ENCODE measurements around the gene PIGP. TPM values are rescaled to one million over a fixed set of nuclear protein-coding genes. Genes with fewer than 3 reads are reported as not detected.
"Not testable (repeated sequence)": the region's sequence is repeated elsewhere in the genome, so short reads cannot be mapped to it uniquely, and the experiment has no call there.

The PIGP gene
- total RNA-seq, 8 experiments from 2014 or later, result 14.3 to 51.6 (median 22.1) TPM

- Histone ChIP-seq H3K4me1 (replicated peaks in 1 of 2) (peaks cover 15 to 27% of the 10 kb centered on the region in 2 donors), H3K4me3 (no peak overlapping the region), H3K27ac (no peak overlapping the region)
- in situ Hi-C loops (cut with MboI; ENCODE audit: low pct_unique_long_range_greater_than_20kb in 2 of 9, low sequenced_read_pairs in 9 of 9, unreplicated experiment in 9 of 9), result no loop called here
- 13 to 100% (median 75%) methylated on average over 1 to 2 of the region's 2 CpGs for WGBS, 10 experiments
- ATAC-seq (replicated peaks in 6 of 8), result peak in 1 of 8 experiments; percentile 2
Measured at GRCh38 chr21:37055271-37055855, 17.5 kb downstream of the PIGP start.

DNA sequence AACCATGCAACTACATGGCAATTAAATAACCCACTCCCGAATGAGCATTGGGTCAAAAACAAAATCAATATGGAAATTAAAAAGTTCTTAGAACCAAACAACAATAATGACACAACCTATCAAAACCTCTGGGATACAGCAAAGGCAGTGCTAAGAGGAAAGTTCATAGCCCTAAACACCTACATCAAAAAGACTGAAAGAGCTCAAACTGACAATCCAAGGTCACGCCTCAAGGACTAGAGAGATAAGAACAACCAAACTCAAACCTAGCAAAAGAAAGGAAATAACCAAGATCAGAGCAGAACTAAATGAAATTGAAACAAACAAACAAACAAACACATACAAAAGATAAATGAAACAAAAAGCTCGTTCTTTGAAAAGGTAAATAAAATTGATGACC lies 23.1 kb downstream of the PIGP start:
- H3K4me3 ChIP-seq; H3K4me1 ChIP-seq (replicated peaks in 1 of 2); ATAC-seq (replicated peaks in 6 of 8); H3K27ac ChIP-seq; in situ Hi-C loops (cut with MboI; ENCODE audit: low pct_unique_long_range_greater_than_20kb in 2 of 9, low sequenced_read_pairs in 9 of 9, unreplicated experiment in 9 of 9): not testable (repeated sequence)
- WGBS, 10 experiments, result 52 to 100% (median 92%) methylated on average over 1 to 3 of the region's 3 CpGs; no CpG with 5 or more reads in 1 of the 10 experiments

GRCh38 chr21:37047079-37047478 lies 25.8 kb downstream of the PIGP start:
- Histone ChIP-seq H3K27ac (no peak overlapping the region), H3K4me3 (no peak overlapping the region), H3K4me1 (replicated peaks in 1 of 2) (no peaks in the 10 kb centered on the region)
- in situ Hi-C loops (cut with MboI; ENCODE audit: low pct_unique_long_range_greater_than_20kb in 2 of 9, low sequenced_read_pairs in 9 of 9, unreplicated experiment in 9 of 9), result no loop called here
- WGBS, 10 experiments, result 0 to 83% (median 80%) methylated on average over 1 of the region's 4 CpGs; no CpG with 5 or more reads in 7 of the 10 experiments
- ATAC-seq (replicated peaks in 6 of 8), result peak in 2 of 8 experiments; percentile 31 to 85

GRCh38 chr21:37045556-37045955 lies 27.3 kb downstream of the PIGP start:
- in situ Hi-C loops (cut with MboI; ENCODE audit: low pct_unique_long_range_greater_than_20kb in 2 of 9, low sequenced_read_pairs in 9 of 9, unreplicated experiment in 9 of 9), result no loop called here
- Histone ChIP-seq H3K4me1 (replicated peaks in 1 of 2) (no peaks in the 10 kb centered on the region), H3K4me3 (no peak overlapping the region), H3K27ac (no peak overlapping the region)
- ATAC-seq (replicated peaks in 6 of 8), result no peak
- 63 to 100% (median 80%) methylated on average over 1 to 6 of the region's 6 CpGs for WGBS, 10 experiments

DNA sequence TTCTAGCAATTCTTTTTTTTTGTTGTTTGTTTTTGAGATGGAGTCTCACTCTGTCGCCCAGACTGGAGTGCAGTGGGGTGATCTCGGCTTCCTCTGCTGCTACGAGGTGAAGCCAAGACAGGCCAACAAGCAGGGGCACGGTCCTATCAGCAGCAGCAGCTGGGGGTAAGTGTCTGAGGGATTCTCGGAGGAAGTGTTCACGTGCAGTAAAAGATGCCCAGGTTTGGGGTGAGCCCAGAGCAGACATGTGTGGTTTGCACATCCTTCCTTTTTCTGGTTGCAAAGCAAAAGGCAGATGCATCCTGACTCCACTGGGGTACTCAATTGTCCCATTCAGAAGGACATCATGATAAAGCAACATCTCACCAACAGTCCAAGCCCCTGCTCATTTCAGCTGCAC lies 27.7 kb downstream of the PIGP start:
- no peak overlapping the region for H3K27ac ChIP-seq
- no peak overlapping the region for H3K4me3 ChIP-seq
- in situ Hi-C loops (cut with MboI; ENCODE audit: low pct_unique_long_range_greater_than_20kb in 2 of 9, low sequenced_read_pairs in 9 of 9, unreplicated experiment in 9 of 9), result no loop called here
- H3K4me1 ChIP-seq (replicated peaks in 1 of 2), result no peaks in the 10 kb centered on the region
- ATAC-seq (replicated peaks in 6 of 8), result no peak
- WGBS, 10 experiments, result 48 to 100% (median 93%) methylated on average over 1 to 6 of the region's 6 CpGs; no CpG with 5 or more reads in 2 of the 10 experiments

GRCh38 chr21:37044643-37045042 lies 28.2 kb downstream of the PIGP start:
- 97 to 100% (median 100%) methylated on average over 1 to 3 of the region's 3 CpGs; no CpG with 5 or more reads in 4 of the 10 experiments for WGBS, 10 experiments
- Histone ChIP-seq H3K4me1 (replicated peaks in 1 of 2) (no peaks in the 10 kb centered on the region), H3K27ac (no peak overlapping the region), H3K4me3 (no peak overlapping the region)
- in situ Hi-C loops (cut with MboI; ENCODE audit: low pct_unique_long_range_greater_than_20kb in 2 of 9, low sequenced_read_pairs in 9 of 9, unreplicated experiment in 9 of 9), result no loop called here
- ATAC-seq (replicated peaks in 6 of 8), result no peak

GRCh38 chr21:37043818-37044217 lies 29.1 kb downstream of the PIGP start:
- whole genome bisulfite sequencing, 10 experiments, result 71 to 100% (median 90%) methylated on average over 1 to 4 of the region's 6 CpGs; no CpG with 5 or more reads in 7 of the 10 experiments
- Histone ChIP-seq H3K4me3 (no peak overlapping the region), H3K27ac (no peak overlapping the region), H3K4me1 (replicated peaks in 1 of 2) (peaks cover 0 to 6% of the 10 kb centered on the region in 2 donors)
- ATAC-seq (replicated peaks in 6 of 8), result no peak
- in situ Hi-C loops (cut with MboI; ENCODE audit: low pct_unique_long_range_greater_than_20kb in 2 of 9, low sequenced_read_pairs in 9 of 9, unreplicated experiment in 9 of 9), result no loop called here

GRCh38 chr21:37041706-37042271 lies 31.1 kb downstream of the PIGP start:
- ATAC-seq (replicated peaks in 6 of 8), result peak in 1 of 8 experiments; percentile 36
- 70 to 100% (median 100%) methylated on average over 1 to 2 of the region's 4 CpGs; no CpG with 5 or more reads in 4 of the 10 experiments for WGBS, 10 experiments
- Histone ChIP-seq H3K27ac (no peak overlapping the region), H3K4me1 (replicated peaks in 1 of 2) (peaks cover 0 to 6% of the 10 kb centered on the region in 2 donors), H3K4me3 (no peak overlapping the region)
- in situ Hi-C loops (cut with MboI; ENCODE audit: low pct_unique_long_range_greater_than_20kb in 2 of 9, low sequenced_read_pairs in 9 of 9, unreplicated experiment in 9 of 9), result no loop called here

DNA sequence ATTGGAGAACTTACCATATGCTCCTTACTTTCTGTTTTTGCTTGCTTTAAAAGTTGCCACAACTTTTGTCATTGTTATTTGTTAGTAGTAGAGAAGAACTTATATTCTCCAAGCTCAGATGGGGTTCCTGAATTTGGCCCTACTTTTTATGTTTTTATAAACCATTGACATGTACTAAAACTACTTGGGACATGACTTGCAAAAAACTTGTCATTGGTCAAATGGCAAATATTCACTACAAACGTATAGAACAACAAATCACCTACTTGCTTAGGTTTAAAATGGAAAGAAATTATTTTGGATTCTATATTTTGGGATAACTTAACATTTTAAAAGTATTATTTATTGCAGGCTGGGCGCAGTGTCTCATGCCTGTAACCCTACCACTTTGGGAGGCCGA lies 32.7 kb downstream of the PIGP start:
- H3K4me3 ChIP-seq, result no peak overlapping the region
- in situ Hi-C loops (cut with MboI; ENCODE audit: low pct_unique_long_range_greater_than_20kb in 2 of 9, low sequenced_read_pairs in 9 of 9, unreplicated experiment in 9 of 9), result no loop called here
- peaks cover 0 to 6% of the 10 kb centered on the region in 2 donors for H3K4me1 ChIP-seq (replicated peaks in 1 of 2)
- 49 to 100% (median 92%) methylated on average over 1 to 3 of the region's 3 CpGs; no CpG with 5 or more reads in 3 of the 10 experiments for WGBS, 10 experiments
- no peak overlapping the region for H3K27ac ChIP-seq
- ATAC-seq (replicated peaks in 6 of 8), result no peak

- 32 to 93% (median 60%) methylated on average over 1 to 5 of the region's 9 CpGs; no CpG with 5 or more reads in 4 of the 10 experiments for WGBS, 10 experiments
- Histone ChIP-seq H3K27ac (no peak overlapping the region), H3K4me3 (no peak overlapping the region), H3K4me1 (replicated peaks in 1 of 2) (peaks cover 0 to 6% of the 10 kb centered on the region in 2 donors)
- peak in 5 of 8 experiments; percentile 19 to 55 (median 24) for ATAC-seq (replicated peaks in 6 of 8)
- in situ Hi-C loops (cut with MboI; ENCODE audit: low pct_unique_long_range_greater_than_20kb in 2 of 9, low sequenced_read_pairs in 9 of 9, unreplicated experiment in 9 of 9), result no loop called here
Measured at GRCh38 chr21:37039411-37040075, 33.3 kb downstream of the PIGP start.

DNA sequence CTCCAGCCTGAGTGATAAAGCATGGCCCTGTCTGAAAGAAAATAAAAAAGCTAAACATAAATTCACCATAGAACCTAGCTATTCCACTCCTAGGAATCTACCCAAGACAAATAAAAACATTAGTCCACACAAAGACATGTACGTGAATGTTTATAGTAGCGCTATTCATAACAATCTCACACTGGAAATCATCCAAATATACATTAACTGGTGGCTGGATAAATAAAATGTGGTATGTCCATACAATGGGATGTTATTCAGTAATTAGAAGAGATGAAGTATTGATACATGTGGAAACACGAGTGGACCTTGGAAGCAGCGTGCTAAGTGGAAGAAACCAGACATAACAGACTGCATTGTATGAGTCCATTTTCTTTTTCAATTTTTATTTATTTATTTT lies 36.7 kb downstream of the PIGP start:
- Histone ChIP-seq H3K27ac (no peak overlapping the region), H3K4me3 (no peak overlapping the region), H3K4me1 (replicated peaks in 1 of 2) (peaks cover 0 to 6% of the 10 kb centered on the region in 2 donors)
- no peak for ATAC-seq (replicated peaks in 6 of 8)
- in situ Hi-C loops (cut with MboI; ENCODE audit: low pct_unique_long_range_greater_than_20kb in 2 of 9, low sequenced_read_pairs in 9 of 9, unreplicated experiment in 9 of 9), result no loop called here
- 62 to 100% (median 97%) methylated on average over 2 to 4 of the region's 4 CpGs for WGBS, 10 experiments

DNA sequence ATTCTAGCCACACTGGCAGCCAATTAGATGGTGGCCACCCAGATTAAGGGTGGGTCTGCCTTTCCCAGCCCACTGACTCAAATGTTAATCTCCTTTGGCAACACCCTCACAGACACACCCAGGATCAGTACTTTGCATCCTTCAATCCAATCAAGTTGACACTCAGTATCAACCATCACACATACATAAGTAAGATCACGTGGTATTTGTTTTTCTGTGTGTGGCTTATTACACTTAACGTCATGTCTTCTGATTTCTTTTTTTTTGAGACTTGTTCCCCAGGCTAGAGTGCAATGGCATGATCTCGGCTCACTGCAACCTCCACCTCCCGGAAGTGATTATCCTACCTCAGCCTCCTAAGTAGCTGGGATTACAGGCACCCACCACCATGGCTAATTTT lies 38.5 kb downstream of the PIGP start:
- H3K4me3 ChIP-seq; H3K4me1 ChIP-seq (replicated peaks in 1 of 2); H3K27ac ChIP-seq; ATAC-seq (replicated peaks in 6 of 8); in situ Hi-C loops (cut with MboI; ENCODE audit: low pct_unique_long_range_greater_than_20kb in 2 of 9, low sequenced_read_pairs in 9 of 9, unreplicated experiment in 9 of 9): not testable (repeated sequence)
- WGBS, 10 experiments, result 67 to 100% (median 75%) methylated on average over 1 to 4 of the region's 4 CpGs; no CpG with 5 or more reads in 2 of the 10 experiments

DNA sequence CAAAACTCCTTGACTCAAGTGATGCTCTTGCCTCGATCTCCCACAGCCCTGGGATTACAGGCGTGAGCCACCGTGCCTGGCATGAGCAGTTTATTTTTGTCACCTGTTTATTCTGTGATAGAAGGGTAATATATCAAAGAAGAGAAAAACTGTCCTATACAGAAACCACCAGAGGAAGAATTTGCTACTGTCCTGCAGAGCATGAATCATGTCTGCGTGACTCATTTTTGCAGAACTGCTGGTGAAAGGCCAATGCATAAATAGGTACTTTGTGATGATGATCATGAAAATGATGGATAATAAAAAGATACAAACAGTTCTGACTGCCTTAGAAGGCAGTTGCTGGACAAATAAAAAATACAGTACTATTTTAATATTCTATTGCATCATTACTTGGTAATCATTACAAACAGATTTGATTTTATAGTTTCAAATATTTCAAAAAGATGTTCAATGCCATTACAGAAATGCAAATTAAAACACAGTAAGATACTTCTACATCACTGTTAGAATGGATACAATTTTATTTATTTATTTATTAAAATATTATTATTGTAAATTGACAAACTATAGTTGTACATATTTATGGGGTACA lies 39.9 kb downstream of the PIGP start:
- Histone ChIP-seq H3K4me3 (no peak overlapping the region), H3K4me1 (replicated peaks in 1 of 2) (no peaks in the 10 kb centered on the region), H3K27ac (no peak overlapping the region)
- in situ Hi-C loops (cut with MboI; ENCODE audit: low pct_unique_long_range_greater_than_20kb in 2 of 9, low sequenced_read_pairs in 9 of 9, unreplicated experiment in 9 of 9), result no loop called here
- ATAC-seq (replicated peaks in 6 of 8), result peak; percentile 54 to 98 (median 96)
- WGBS, 10 experiments, result 0 to 100% (median 53%) methylated on average over 1 to 4 of the region's 4 CpGs; no CpG with 5 or more reads in 1 of the 10 experiments
